Spleen (tissue), 7 donors: ENCODE data around the gene SLC22A5.

ENCODE experiments used
- POLR2A ChIP-seq, 3 donors: fragments of 450-650 bp; IDR thresholded peaks; one replicate each; pipeline ENCODE4 v1.5.1; 2017; ENCODE audit warnings: antibody characterized with exemption in 3 of 3, mild to moderate bottlenecking in 1 of 3
- POLR2AphosphoS5 ChIP-seq, 3 donors: sonication (generic); formaldehyde crosslinking; IDR thresholded peaks; one replicate each; pipeline ENCODE4 v1.5.1; 2017; ENCODE audit warnings: antibody characterized with exemption in 3 of 3
- TF ChIP-seq, protein P1 (sequence below), 11 experiments: fragments of 200-600 bp in 7 of 11; fragments of 450-650 bp in 4 of 11; sonication (generic) in 4 of 11; IDR thresholded peaks in 8 of 11; conservative IDR thresholded peaks in 3 of 11; 1 replicate in 7 of 11; 2 replicates in 4 of 11; pipeline versions ENCODE4 v1.4.0 to v1.8.0; 2016 to 2021; ENCODE audit warnings: antibody characterized with exemption in 11 of 11, inconsistent platforms in 4 of 11, mild to moderate bottlenecking in 1 of 11
- donor health status: DM: no; HTN: no; CAD: no; lungs with moderate emphysema.
- donor health status: DM: no; HTN: no; CAD: no.
- donor health status: DM: no; HTN: no; CAD: no.

DNA sequence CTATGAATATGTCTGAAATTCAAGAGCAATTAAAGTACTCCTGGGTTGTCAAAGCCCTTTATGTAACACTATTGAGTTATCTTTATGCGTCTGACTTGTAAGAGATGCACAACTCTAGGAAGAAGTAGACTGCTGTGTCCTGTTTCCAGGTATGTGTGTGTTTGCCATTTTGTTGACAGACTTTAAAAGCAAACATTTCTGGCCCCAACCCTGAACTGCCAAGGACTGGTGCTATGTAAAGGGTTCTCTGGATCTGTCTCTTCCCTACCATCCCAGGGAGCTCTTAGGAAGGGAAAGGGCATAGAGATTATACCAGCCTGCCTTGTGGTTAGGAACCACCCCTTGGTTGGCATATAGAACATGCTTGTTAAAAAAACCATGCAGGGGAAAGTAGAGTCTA lies 12.1 kb downstream of the SLC22A5 start:
- no peak for TF ChIP-seq POLR2A (IDR thresholded peaks at IDR 0.05)
- TF ChIP-seq POLR2AphosphoS5 (IDR thresholded peaks at IDR 0.05): no peak
- TF ChIP-seq, protein P1, sequence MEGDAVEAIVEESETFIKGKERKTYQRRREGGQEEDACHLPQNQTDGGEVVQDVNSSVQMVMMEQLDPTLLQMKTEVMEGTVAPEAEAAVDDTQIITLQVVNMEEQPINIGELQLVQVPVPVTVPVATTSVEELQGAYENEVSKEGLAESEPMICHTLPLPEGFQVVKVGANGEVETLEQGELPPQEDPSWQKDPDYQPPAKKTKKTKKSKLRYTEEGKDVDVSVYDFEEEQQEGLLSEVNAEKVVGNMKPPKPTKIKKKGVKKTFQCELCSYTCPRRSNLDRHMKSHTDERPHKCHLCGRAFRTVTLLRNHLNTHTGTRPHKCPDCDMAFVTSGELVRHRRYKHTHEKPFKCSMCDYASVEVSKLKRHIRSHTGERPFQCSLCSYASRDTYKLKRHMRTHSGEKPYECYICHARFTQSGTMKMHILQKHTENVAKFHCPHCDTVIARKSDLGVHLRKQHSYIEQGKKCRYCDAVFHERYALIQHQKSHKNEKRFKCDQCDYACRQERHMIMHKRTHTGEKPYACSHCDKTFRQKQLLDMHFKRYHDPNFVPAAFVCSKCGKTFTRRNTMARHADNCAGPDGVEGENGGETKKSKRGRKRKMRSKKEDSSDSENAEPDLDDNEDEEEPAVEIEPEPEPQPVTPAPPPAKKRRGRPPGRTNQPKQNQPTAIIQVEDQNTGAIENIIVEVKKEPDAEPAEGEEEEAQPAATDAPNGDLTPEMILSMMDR (IDR thresholded peaks at IDR 0.05 in 8 of 11, conservative IDR thresholded peaks at IDR 0.05 in 3 of 11): no peak
